ENCODE results near the gene LCLAT1.

Gene LCLAT1

GRCh38 chr2:30447149-30448045 is at the start of gene LCLAT1:
TSS of gene LCLAT1 (plus strand) at chr2:30447246. CDS start at chr2:30525591, 78,345 bp downstream.
- peak; percentile 93 for DNase-seq

- no peak for DNase-seq
These were observed 48.8 kb upstream of the LCLAT1 start for GRCh38 chr2:30398084-30398873.

- no peak for DNase-seq
These were observed 46.7 kb upstream of the LCLAT1 start for GRCh38 chr2:30400151-30400954.

GRCh38 chr2:30402441-30403182 is 44.4 kb upstream of the LCLAT1 start:
- no peak for DNase-seq

- DNase-seq, result no peak
These were observed 43.3 kb upstream of the LCLAT1 start for GRCh38 chr2:30403592-30404312.

- no peak for DNase-seq
These were observed 42.5 kb upstream of the LCLAT1 start for GRCh38 chr2:30404319-30405259.

- no peak for DNase-seq
These were observed 41.8 kb upstream of the LCLAT1 start for GRCh38 chr2:30405260-30405605.

GRCh38 chr2:30406853-30407252 is 40.2 kb upstream of the LCLAT1 start:
- no peak for DNase-seq

- DNase-seq, result no peak
These were observed 38.1 kb upstream of the LCLAT1 start for GRCh38 chr2:30408961-30409387.

- no peak for DNase-seq
These were observed 36.8 kb upstream of the LCLAT1 start for GRCh38 chr2:30410217-30410616.

GRCh38 chr2:30412047-30412683 is 34.9 kb upstream of the LCLAT1 start:
- DNase-seq, result no peak

- no peak for DNase-seq
These were observed 34.1 kb upstream of the LCLAT1 start for GRCh38 chr2:30412684-30413570.

GRCh38 chr2:30414961-30415360 is 32.1 kb upstream of the LCLAT1 start:
- DNase-seq, result no peak

GRCh38 chr2:30417253-30417652 is 29.8 kb upstream of the LCLAT1 start:
- DNase-seq, result no peak

- DNase-seq, result no peak
These were observed 25.9 kb upstream of the LCLAT1 start for GRCh38 chr2:30421026-30421603.

- peak; percentile 63 for DNase-seq
These were observed 25.2 kb upstream of the LCLAT1 start for GRCh38 chr2:30421604-30422443.

- peak; percentile 81 for DNase-seq
These were observed 24.5 kb upstream of the LCLAT1 start for GRCh38 chr2:30422444-30423040.
